HepG2 (cell line): Measurements from ENCODE around the gene ABI3BP. TPM values are rescaled to one million over a fixed set of nuclear protein-coding genes. Genes with fewer than 3 reads are reported as not detected.

ENCODE experiments used
- AGO2 ChIP-seq: fragments of 200-400 bp; formaldehyde crosslinking; optimal IDR thresholded peaks from 2 replicates; pipeline ENCODE3; 2017; ENCODE audit warnings: mild to moderate bottlenecking, low read depth, low read length, moderate library complexity
- CBX1 ChIP-seq: IDR thresholded peaks from one replicate; pipeline ENCODE4 v1.6.1; 2016; ENCODE audit warnings: antibody characterized with exemption, low read depth
- MIER3 ChIP-seq: IDR thresholded peaks from 2 replicates; pipeline ENCODE4 v1.6.1; 2016; ENCODE audit warnings: missing compliant biosample characterization, borderline replicate concordance
- RAD21 ChIP-seq: fragments of 450-650 bp; formaldehyde crosslinking; IDR thresholded peaks from 2 replicates; pipeline ENCODE4 v1.5.0; 2020; ENCODE audit warnings: mild to moderate bottlenecking
- SIN3B ChIP-seq: fragments of 150-350 bp; IDR thresholded peaks from 2 replicates; pipeline ENCODE4 v1.6.1; 2014; ENCODE audit warnings: low read length
- ZNF274 ChIP-seq: sonication (generic); formaldehyde crosslinking; IDR thresholded peaks from 2 replicates; pipeline ENCODE4 v1.5.1; 2020; ENCODE audit warnings: mild to moderate bottlenecking, missing genetic modification reagents
- ZNF543 ChIP-seq: sonication (generic); formaldehyde crosslinking; IDR thresholded peaks from 2 replicates; pipeline ENCODE4 v1.4.0; 2020; ENCODE audit warnings: mild to moderate bottlenecking, missing genetic modification reagents
- polyA plus RNA-seq, 8 experiments: library from polyadenylated mRNA; depleted of rRNA in 3 of 8; stranded (reverse) in 7 of 8; unstranded in 1 of 8; fragments of >200 nt; fragmentation: Illumina TruSeq in 4 of 8; extraction: Trizol in 4 of 8; gene quantifications; 2 replicates each; pipeline versions ENCODE4 v1.2.1 to v1.2.3, GENCODE V29; 2011 to 2016; ENCODE audit warnings: low read depth in 4 of 8, missing spikeins in 1 of 8, mixed read lengths in 1 of 8; ENCODE audit not compliant: insufficient read depth in 1 of 8
- total RNA-seq, 5 experiments: library from RNA; depleted of rRNA; stranded (reverse); fragments of >200 nt; fragmentation: Illumina TruSeq; extraction: Trizol; gene quantifications; 2 replicates each; pipeline ENCODE4 v1.2.3, GENCODE V29; 2016; ENCODE audit warnings: low read depth in 1 of 5
- TF ChIP-seq, protein P1 (sequence below): sonication (generic); formaldehyde crosslinking; IDR thresholded peaks from 2 replicates; pipeline ENCODE4 v1.4.0; 2020; ENCODE audit warnings: mild to moderate bottlenecking, missing genetic modification reagents
- TF ChIP-seq, protein P2 (sequence below): sonication (generic); formaldehyde crosslinking; IDR thresholded peaks from 2 replicates; pipeline ENCODE4 v1.4.0; 2020; ENCODE audit warnings: low read depth, mild to moderate bottlenecking, missing genetic modification reagents
- TF ChIP-seq, protein P3 (sequence below): sonication (generic); formaldehyde crosslinking; conservative IDR thresholded peaks from 2 replicates; pipeline ENCODE4 v1.5.0; 2020; ENCODE audit warnings: missing genetic modification reagents

ABI3BP gene
- total and polyA plus RNA-seq, 2 of the 13 experiments (the other 11 are each of a cell fraction or from before 2014, with no cell fraction given) = not detected

- TF ChIP-seq, protein P1, sequence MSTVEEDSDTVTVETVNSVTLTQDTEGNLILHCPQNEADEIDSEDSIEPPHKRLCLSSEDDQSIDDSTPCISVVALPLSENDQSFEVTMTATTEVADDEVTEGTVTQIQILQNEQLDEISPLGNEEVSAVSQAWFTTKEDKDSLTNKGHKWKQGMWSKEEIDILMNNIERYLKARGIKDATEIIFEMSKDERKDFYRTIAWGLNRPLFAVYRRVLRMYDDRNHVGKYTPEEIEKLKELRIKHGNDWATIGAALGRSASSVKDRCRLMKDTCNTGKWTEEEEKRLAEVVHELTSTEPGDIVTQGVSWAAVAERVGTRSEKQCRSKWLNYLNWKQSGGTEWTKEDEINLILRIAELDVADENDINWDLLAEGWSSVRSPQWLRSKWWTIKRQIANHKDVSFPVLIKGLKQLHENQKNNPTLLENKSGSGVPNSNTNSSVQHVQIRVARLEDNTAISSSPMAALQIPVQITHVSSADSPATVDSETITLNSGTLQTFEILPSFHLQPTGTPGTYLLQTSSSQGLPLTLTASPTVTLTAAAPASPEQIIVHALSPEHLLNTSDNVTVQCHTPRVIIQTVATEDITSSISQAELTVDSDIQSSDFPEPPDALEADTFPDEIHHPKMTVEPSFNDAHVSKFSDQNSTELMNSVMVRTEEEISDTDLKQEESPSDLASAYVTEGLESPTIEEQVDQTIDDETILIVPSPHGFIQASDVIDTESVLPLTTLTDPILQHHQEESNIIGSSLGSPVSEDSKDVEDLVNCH = no peak
- no peak for TF ChIP-seq ZNF543 (CRISPR knock-in tag)
- no peak for TF ChIP-seq SIN3B
- no peak for TF ChIP-seq MIER3 (CRISPR knock-in tag)
- no peak for TF ChIP-seq AGO2
- no peak for TF ChIP-seq RAD21
- TF ChIP-seq ZNF274 (CRISPR knock-in tag) = no peak
- no peak for TF ChIP-seq CBX1
- TF ChIP-seq, protein P2, sequence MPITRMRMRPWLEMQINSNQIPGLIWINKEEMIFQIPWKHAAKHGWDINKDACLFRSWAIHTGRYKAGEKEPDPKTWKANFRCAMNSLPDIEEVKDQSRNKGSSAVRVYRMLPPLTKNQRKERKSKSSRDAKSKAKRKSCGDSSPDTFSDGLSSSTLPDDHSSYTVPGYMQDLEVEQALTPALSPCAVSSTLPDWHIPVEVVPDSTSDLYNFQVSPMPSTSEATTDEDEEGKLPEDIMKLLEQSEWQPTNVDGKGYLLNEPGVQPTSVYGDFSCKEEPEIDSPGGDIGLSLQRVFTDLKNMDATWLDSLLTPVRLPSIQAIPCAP (CRISPR knock-in tag) = no peak
- TF ChIP-seq, protein P3, sequence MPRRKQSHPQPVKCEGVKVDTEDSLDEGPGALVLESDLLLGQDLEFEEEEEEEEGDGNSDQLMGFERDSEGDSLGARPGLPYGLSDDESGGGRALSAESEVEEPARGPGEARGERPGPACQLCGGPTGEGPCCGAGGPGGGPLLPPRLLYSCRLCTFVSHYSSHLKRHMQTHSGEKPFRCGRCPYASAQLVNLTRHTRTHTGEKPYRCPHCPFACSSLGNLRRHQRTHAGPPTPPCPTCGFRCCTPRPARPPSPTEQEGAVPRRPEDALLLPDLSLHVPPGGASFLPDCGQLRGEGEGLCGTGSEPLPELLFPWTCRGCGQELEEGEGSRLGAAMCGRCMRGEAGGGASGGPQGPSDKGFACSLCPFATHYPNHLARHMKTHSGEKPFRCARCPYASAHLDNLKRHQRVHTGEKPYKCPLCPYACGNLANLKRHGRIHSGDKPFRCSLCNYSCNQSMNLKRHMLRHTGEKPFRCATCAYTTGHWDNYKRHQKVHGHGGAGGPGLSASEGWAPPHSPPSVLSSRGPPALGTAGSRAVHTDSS = no peak
Observed at GRCh38 chr3:100957261-100957986, 35.8 kb downstream of the ABI3BP start (continued).
